Stimulated activated CD8-positive, alpha-beta memory T cell treated with anti-CD3 and anti-CD28 coated beads, Interleukin-12 subunit alpha, Interleukin-12 subunit beta, amount 100 ng/mL, for 4 hours (primary cell): ENCODE data around the gene MPZL3.
A peak's percentile ranks its signal among the peaks of the same experiment; 100 is the strongest.

Source experiments
- DNase-seq: peaks from one replicate; pipeline ENCODE4 v3.0.0-alpha.2; 2020; ENCODE audit warnings: low read depth

The MPZL3 gene, protein sequence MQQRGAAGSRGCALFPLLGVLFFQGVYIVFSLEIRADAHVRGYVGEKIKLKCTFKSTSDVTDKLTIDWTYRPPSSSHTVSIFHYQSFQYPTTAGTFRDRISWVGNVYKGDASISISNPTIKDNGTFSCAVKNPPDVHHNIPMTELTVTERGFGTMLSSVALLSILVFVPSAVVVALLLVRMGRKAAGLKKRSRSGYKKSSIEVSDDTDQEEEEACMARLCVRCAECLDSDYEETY

DNA sequence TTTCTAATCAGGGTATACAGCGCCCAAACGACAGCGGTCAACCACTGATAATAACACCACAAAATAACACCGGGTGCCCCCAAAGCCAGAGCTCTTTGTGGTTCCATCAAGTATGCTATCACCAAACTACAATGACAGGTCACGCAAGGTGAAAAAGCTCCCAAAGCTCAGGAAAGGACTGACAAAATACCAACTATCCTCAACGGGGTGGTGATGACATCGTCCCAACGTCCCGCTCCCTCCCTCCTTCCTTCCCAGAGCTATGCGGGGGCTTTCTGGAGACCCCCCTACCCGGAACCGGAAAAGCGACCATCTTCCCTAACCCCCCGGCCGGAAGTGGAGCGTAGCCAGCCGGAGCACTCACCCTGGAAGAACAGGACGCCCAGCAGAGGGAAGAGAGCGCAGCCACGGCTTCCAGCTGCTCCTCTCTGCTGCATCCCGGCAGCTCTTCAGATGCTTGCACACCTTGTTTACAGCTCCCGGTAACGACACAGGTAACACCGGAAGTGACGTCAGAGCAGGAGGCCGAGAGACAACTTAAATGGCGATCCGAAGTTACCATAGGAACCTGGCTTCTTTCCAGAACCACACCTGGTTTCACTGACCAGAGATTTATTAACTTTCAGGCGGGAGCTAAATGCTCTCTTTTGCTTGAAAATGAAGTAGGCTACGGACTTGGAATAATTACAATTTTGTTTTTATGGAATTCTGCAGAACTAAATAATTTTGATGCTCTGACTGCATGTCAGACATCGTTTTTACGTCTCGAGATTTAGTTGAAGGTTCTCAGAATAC is at the start of gene MPZL3:
TSS of gene MPZL3 (minus strand) at position 508 of the 795 bp plus-strand sequence. CDS start at position 437, 71 bp downstream.
- DNase-seq, result peak; percentile 58

DNA sequence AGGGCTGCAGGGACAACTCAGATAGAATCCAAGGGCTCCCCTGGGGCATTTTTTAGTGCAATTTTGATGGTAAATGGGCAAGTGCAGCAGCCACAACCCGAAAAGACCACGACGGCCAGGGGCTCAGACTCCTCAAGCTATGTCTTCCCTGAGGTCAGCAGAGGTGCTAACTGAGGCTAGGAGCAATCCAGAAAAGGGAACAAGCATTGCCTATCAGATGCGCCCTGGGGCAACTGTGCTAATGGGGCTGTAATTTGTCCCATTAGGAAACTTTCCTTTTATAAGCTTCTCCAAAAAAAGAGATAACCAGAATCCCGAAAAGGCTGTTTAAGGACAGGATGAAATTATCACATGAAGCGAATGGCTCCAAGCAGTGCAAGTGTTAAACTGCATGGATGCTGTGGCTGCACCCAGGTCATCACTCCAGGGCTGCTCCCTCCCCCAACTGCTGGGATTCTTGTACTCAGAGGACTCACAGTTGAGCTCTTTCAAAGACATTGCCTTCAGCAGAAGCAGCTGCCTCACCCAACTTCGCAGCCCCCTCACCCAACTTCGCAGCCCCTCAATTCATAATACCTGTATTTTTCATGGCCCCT is 49.5 kb upstream of the MPZL3 start:
- no peak for DNase-seq

DNA sequence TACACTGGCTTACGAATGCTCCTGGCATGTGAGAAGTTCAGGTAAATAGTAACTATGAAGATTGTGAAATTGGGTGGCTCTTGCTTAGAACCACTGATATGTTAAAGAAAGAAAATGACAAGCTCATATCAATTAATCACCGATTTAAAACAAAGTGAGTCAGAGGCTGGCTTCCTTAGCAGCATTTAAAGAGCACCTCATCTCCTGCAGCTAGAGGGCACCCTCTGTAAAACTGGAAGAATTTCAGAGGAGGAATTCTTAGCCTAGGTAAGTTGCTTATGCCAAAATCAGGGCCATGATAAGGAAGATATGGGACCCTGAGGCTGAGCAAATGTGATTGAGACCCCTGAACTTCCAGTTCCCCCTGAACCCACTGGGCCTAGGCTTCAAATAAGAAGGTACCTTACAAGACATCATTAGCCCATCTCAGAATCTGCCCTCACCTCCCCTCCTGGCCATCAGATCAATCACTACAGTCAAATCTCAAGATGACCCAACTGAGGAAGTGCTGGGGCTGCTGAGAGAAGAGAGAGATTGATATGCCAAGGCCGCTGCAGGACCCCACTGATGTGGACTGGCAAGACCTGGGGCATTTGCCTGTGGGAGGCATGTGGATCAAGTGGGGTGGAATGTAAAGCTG is 43.8 kb upstream of the MPZL3 start:
- no peak for DNase-seq

DNA sequence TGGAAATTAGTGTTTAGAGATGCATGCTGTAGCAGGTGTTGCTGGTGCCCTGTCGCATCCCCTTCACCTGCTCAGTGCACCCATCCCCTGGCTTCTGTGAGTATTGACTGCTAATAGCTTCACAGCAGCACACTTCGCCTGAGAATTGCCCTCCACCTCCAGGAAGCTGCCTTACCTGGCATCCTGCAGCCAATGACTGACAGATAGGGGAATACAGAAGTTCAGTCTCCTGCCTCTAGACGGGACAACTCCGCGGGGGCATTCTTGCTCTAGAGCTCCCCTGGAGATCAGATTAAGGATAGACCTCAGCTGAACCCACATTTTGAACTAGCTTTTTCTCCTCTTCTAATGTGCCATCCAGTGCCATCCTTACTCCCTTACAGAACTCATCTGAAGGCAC is 43.0 kb upstream of the MPZL3 start:
- DNase-seq, result no peak

DNA sequence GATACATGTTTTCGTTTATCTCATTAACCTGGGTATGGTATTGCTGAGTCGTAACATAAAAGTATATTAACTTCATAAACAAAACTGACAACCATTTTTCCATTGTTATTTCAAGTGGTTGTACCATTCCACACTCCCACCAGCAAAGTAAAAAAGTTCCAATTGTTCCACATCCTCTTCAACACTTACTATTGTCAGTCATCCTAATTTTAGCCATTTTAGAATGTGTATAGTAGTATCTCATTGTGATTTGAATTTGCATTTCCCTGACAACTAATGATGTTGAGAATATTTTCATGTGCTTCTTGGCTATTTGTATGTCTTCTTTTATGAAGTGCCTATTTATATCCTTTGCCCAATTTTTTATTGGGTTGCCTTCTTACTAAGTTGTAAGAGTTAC is 41.9 kb upstream of the MPZL3 start:
- no peak for DNase-seq

DNA sequence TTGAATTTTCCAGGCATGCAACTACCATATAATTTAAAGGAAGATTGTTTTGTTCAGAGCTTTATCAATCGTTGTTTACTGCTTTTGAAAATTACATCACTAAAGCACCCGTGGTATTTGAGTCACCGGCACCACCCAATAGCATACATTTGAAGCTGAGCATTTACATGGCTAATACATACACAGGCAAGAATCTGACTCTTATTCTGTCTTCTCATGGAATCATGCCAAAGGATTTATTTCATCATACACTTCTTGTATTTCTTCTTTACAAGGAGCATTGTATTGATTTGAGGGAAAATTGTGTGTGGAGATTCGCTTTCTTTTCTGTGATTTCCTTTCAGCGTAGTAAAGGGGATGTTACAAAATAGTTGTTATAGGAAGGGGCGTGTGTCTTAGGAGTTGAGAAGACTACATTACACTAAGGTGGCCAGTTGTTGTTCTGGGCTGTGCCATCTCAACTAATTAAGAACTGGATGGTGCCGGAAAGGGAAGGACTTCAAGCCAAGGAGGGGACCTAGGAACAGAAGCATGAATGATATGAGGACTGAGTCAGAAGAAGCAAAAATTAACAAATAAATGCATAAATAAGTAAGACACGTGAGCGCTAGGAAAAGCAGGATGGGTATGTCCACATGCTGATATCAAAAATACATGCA is 39.4 kb upstream of the MPZL3 start:
- no peak for DNase-seq

DNA sequence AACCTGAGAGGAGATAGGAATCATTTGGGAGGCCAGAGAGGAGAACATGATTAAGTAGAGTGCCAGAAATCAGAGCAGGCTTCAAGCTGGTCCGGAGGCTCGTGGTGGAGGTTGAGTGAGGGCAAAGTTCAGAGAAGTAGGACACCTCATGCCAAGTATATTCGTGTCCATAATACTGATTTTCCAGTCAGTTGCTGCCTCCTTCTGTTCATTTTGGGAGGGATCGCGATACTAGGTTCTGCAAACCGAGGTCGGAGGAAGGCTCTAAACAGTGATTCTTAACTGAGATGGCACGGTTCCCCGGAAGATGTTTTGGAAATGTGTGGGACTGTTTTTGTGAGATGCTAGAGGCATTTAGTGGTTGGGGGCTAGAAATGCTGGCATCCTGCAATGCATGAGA is 38.8 kb upstream of the MPZL3 start:
- DNase-seq, result no peak

DNA sequence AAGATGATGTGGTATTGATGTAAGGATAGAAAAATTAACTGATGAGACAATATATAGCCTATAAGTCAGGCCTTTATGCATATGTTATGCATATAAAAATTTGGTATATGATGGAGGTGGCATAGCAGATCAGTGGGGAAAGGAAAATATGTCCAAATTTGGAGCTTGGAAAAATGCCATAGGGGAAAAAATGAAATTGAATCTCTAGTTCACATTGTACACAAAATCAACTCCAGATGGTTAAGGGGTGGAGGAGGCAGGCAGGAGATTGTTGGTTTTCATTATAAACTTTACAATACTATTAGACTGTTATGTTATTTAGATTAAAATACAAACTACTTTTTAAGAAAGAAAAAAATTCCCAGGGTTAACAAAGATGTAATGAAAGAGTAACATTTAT is 37.2 kb upstream of the MPZL3 start:
- DNase-seq, result no peak

DNA sequence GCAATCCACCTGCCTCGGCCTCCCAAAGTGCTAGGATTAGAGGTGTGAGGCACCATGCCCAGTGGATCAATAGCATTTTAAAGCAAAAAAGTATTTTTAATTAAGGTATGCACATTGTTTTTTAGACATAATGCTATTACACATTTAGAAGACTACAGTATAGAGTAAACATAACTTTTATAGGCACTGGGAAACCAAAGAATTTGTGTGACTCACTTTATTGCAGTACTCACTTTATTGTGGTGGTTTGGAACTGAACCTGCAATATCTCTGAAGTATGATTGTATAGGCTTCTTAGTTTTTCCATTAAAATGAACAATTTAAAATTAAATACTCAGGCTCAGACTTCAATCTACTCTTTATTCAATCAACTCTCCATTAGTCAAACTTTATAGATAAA is 34.8 kb upstream of the MPZL3 start:
- DNase-seq, result no peak

DNA sequence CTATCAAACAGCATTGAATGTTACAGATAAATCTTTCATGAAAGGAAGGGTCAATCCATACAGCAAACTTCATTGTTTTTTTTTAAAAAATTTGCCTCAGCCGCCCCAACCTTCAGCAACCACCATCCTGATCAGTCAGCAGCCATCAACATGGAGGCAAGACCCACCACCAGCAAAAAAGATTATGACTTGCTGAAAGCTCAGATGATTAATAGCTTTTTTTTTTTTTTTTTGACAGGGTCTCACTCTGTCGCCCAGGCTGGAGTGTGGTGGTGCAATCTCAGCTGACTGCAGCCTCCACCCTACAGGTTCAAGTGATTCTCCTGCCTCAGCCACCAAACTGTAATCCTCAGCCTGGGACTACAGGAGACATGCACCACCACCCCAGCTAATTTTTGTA is 34.4 kb upstream of the MPZL3 start:
- DNase-seq, result no peak

DNA sequence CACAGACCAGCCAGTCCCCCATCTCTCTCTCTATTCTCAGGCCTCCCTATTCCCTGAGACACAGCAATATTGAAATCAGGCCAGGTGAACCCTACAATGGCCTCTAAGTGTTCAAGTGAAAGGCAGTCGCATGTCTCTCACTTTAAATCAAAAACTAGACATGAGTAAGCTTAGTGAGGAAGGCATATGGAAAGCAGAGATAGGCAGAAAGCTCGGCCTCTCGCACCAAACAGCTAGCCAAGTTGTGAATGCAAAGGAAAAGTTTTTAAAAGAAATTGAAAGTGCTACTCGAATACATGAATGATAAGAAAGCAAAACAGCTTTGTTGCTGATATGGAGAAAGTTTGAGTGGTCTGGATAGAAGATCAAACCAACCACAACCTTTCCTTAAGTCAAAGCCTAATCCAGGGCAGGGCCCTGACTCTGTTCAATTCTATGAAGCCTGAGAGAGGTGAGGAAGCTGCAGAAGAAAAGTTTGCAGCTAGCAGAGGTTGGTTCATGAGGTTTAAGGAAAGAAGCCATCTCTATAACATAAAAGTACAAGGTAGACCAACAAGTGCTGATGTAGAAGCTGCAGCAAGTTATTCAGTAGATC is 31.7 kb upstream of the MPZL3 start:
- DNase-seq, result no peak

DNA sequence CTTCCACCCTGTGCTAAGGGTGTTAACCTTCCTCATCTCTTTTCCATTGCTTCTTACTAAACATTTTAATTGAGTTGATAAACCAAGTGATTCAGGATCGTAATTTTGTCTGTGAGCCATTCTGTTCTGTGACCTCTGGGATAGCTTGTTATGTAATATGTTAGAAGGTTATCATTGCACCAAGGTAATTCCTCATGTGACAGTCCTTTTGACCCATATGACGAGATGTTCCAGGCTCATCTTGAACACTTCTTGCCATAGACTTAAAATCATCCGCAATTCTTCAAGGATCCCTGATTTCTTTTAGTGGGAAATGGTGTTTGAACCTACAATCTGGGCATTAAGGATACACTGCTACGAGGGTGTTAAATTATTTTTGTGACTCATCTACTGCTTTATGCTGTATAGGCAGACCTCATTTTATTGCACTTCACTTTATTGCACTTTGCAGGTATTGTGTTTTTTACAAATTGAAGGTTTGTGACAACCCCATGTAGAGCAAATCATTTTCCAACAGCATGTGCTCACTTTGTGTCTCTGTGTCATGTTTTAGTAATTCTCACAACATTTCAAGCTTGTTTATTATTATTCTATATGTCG is 31.0 kb upstream of the MPZL3 start:
- DNase-seq, result no peak

DNA sequence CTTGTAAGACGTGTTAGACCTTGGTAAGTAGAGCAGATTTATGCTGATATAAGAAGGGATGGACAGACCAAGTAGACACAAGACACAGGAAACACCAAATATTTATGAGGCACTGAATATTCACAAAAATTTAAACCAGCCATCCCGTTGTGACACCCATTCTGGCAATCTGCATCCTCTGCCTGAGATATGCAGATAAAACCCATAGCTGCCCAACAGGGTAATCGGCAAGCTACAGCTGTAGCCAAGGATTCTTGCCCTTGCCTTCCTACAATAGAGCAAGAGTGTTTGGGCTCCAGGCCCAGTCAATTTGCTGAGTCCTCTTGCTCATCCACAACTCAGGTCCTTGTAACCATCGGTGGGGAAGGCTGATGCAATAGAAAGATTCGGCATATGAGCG is 30.4 kb upstream of the MPZL3 start:
- no peak for DNase-seq

DNA sequence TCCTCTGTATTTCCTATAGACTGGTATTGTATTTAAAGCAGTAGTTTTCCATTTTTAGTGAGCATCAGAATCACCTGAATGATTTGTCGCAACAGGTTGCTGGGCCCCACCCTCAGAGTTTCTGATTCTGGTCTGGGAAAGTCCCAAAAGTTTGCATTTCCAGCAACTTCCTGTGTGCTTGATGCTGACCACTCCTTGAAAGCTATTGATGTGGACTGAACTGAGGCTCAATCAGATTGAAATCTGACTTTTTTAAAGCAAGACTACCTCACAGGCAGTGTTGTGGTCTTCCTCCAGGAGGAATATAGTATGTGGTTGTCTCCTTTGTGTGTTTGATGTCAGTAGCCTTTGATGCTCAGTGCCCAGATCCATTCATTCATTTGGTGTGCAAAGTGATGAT is 29.1 kb upstream of the MPZL3 start:
- DNase-seq, result no peak

DNA sequence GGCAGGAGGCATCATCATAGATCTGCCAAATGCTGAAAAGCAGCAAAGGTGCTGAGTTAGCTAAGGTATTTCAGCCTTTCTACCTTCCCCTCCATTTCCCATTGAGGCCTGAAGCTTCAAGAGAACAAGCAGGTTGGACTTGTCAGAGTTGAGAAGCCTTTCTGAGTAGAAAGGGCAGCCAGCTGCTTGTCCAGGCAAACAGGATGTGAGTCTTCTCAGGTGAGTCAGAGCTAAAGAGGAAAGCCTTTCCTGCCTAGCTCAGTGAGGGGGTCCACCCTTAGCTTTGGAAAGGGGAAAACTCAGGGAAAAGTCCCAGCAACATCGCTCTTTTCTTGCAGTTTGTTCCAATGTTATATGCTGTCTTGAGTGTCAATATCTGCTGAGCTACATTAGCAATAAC is 25.1 kb upstream of the MPZL3 start:
- no peak for DNase-seq

DNA sequence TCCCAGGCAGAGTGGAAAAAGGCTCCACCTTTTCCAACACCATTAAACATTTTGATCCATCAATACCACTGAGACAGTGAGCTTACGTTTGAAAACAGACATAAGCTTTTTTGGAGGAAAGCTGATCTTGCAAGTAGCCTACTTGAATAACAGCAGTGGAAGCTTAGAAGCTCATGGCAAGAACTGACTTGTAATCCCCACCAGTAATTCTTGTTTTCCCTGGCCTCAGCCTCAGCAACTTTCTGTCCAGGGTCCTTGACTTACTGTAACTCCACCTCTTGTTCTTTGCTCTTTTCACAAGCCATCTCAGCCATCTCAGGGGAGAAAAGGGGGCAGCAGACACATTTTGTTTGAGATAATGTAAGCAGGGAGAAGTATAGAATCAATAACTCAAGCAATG is 24.3 kb upstream of the MPZL3 start:
- no peak for DNase-seq

DNA sequence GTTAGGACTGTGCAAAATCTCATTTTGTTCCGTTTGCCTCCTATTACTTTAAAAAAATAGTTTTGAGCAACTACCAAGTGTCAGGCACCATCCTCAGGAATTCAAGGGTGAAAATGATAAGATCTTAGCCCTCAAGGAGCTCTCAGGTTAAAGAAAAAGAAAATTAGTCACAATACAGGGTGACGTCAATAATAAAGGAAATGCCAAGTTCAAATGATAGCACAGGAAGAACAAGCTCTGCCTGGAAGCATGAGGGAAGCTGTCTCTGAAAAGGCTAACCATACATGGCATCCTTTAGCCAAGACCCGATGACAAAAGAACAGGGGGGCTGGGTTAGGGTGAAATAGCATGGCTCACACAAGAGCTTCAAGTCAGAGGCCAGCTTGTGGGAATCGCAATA is 23.0 kb upstream of the MPZL3 start:
- DNase-seq, result no peak

DNA sequence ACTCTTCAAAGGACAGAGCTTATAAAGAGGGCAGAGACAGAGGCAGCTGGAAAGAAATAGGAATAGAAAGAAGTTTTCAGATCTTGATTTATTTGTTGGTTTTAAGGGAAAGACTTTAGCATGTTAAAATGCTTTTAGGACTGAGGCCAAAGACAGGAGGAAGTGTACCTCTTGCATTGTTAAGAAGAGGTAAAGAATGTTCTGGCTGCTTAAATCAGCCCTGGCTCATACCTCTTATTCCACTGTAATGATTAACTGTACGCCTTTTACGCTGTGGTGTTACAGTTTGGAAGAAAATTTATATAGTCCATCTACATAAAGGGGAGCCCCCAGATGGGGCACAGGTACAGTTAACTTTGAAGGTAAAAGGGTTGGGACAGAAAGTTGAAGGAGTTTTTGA is 22.0 kb upstream of the MPZL3 start:
- no peak for DNase-seq

DNA sequence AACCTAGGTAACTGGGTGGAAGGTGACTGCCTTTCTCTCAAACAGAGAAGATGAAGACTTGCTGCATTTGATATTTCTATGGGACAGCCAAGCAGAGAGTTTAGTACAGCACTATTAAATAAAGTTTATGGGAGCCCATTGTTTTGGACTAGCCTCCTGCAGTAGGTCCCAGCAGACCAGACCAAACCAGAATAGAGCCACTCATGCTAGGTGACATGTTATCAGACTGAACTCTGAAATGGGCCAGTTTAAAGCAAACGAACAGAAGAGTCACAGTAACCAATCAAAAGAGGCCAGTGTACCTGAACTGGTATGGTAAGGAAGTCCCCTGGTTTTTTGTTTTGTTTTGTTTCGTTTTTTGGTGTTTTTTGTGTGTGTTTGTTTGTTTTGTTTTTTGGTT is 19.8 kb upstream of the MPZL3 start:
- no peak for DNase-seq

DNA sequence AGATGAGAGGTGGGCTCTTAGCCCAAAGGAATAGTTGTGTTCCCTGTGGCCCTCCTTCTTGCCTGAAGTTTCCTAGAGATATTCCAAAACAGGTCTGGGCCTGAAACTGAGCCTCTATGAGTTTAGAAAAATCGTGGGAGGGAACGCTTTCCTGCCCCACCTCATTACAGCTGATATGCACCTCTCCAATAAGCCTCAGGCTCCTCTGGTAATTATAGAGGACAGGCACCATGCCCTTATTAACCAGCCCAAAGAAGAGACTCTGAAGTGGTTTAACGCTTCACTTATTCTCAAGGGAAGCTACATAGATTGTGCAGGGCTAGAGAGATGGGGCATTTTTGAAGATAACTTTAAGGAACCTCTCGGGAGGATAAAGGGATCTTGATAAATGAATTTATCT is 15.3 kb upstream of the MPZL3 start:
- no peak for DNase-seq

DNA sequence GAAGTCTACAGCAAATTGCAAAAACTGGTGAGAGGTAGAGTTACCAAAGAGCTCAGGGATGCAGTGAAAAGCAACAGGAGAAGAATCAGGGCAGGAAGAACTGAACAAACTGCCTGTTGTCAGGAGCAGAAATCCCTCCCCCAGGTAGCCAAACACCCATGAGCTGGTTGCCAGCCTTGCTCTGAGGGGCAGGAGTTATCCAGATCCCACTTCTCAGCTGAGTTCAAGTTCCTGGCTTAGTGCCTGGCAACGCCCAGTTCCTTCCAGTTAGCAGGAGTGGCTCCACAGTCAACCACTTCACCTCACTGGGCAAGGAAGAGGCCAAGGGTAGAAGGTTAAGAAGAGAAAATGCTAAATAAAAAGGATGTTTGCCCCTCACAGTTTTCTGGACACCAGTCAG is 13.8 kb upstream of the MPZL3 start:
- DNase-seq, result no peak
